LNCAP (cell line): ENCODE data around the gene TMEM87A.

Source experiments
- TF ChIP-seq, protein P1 (sequence below): fragments of 450-650 bp; IDR thresholded peaks from 2 replicates; pipeline ENCODE4 v1.5.1; 2017; ENCODE audit warnings: mild to moderate bottlenecking

Gene TMEM87A

DNA sequence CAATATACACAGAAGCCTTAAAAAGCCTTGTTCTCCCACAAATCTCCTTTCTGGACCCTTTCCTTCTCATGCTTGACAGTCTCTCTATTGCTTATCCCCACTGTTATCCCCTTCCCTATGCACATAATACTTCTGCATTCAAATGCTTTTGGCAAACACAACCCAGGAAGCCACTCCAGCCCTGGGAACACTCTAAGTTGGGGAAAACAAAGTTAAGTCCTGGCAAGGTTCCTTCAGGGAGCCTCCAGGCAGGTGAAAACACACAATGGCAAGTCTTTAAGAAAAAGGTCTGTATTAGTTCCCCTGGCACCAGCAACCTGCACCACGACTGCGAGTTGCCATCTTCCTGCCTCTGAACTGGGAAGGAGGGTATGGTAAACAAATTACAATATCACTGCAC is 19.9 kb downstream of the TMEM87A start:
- TF ChIP-seq, protein P1, sequence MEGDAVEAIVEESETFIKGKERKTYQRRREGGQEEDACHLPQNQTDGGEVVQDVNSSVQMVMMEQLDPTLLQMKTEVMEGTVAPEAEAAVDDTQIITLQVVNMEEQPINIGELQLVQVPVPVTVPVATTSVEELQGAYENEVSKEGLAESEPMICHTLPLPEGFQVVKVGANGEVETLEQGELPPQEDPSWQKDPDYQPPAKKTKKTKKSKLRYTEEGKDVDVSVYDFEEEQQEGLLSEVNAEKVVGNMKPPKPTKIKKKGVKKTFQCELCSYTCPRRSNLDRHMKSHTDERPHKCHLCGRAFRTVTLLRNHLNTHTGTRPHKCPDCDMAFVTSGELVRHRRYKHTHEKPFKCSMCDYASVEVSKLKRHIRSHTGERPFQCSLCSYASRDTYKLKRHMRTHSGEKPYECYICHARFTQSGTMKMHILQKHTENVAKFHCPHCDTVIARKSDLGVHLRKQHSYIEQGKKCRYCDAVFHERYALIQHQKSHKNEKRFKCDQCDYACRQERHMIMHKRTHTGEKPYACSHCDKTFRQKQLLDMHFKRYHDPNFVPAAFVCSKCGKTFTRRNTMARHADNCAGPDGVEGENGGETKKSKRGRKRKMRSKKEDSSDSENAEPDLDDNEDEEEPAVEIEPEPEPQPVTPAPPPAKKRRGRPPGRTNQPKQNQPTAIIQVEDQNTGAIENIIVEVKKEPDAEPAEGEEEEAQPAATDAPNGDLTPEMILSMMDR, result no peak

DNA sequence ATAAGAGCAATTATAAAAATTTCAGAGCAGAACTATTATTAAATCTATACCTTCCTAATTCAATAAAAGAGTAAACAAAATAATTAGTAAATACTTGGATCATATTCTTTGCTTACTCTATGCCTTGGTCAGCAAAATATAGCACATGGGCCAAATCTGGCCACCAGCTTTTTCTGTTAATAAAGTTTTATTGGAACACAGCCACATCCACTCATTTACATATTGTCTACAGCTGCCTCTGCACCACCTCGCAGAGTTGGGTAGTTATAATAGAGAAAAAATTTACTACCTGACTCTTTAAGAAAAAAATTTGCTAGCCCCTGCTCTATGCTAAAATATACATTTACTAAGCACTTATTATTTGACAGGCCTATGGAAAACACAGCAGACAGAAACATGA is 32.4 kb downstream of the TMEM87A start:
- TF ChIP-seq, protein P1, result no peak

DNA sequence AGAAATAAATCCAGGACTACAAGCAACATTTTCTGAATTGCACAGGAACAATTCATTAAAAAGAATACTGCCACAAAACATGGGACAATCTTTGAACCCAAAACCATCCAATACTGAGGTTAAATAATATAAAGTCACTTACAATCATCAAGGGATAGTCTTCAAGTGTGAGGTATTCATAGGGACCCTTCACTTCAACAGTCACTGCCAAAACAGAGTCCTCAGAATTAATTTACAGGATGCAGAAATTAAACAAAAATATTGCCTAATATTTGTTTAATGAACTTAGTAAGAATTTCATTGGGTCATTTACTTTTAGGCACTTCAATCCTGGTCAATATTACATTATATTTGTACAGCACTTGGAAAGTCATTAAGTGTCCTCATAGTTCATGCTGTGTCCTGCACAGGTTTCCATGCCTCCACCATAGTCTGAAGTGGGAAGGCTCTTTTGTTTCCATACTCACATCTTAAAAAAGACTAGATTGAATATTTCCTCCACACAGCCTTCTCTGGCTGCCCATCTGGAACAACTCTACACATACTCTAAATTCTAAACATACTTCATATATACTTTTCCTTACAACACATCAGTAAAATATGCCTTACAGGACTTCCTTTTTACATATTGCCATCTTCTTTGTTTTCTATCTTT is 33.6 kb downstream of the TMEM87A start:
- TF ChIP-seq, protein P1, result no peak

DNA sequence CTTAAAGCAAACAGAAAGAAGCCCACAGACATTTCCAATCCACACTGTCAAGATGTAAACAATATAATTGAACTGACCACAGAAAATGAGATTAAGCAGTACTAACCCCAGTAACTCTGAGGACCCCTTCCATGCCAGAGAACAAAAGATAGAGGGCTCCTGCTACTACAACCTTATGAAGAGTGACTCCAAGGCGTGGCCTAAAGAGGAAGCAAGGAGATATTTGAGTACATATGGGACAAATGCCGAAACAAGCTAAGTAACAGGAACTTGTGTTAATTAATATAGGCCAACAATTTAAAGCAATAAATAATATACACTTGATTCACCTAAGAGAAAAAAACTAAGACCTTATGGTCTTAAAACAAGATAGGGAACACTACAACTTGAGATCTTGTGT is 40.1 kb downstream of the TMEM87A start:
- TF ChIP-seq, protein P1, result no peak

DNA sequence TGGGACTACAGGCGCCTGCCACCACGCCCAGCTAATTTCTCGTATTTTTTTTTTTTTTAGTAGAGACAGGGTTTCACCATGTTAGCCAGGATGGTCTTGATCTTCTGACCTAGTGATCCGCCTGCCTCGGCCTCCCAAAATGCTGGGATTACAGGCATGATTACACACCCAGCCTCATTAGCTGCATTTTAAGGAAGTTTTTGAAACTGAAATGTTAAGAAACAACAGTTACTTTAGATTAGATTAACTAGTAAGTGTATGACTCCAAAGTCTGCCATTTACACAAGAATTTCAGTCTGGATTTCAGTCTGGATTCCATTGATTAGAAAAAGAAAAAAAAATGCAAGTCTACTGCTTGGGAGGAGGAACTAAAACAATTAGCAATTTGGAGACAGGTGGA is 40.6 kb downstream of the TMEM87A start:
- TF ChIP-seq, protein P1, result no peak

DNA sequence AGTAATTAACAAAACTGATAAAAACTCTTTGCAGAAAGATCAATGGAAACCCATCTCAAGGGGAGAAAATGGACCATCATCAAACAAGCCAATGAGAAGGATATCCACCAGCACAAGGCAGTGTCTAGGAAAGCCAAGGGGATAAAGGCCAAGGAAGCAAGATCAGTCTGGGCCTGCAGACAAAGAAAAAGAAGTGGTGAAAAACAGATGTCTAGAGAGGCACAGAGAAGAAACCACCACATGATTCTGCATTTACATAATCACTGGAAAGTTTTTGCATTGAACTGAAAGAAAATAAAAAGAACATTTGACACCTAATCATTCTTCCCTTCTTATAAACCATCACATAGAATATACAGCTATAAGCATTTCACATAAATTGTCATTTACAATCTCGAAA is 42.1 kb downstream of the TMEM87A start:
- TF ChIP-seq, protein P1, result no peak

DNA sequence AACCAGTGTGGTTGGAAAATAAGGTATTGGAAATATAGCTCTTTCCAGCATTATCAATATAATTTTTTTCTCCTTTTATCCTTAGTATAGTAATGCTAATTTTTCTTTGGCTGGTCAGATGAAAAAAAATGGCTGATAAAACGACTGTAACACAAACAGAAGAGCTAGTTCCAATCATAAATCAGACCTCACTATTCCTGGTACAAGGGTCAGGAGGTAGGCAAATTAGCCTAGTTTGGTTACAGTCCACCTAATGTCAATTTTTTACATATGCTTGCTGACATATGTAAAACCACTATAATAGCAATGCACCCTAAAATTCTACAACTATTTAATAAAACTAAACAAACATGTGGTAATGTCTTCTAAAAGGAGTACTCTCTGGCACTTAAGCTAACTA is 45.2 kb downstream of the TMEM87A start:
- TF ChIP-seq, protein P1, result no peak

DNA sequence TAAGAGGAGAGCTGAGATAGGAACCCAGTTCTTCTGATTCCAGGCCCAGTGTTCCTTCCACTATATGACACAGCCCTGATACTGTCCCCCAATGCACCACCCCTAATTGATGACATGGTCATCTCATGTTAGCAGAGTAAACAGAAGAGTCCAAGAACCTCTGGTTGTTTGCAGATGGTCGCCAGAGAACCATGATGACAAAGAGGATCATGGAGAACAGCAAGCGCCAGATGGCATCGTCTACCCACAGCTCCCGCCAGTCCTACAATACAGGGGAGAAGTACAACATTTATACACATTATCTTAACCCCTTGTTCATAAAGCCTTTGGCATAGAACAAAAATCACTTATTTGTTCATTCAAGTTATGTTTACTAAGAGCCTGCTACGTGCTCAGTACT is 46.6 kb downstream of the TMEM87A start:
- TF ChIP-seq, protein P1, result no peak
